ENCODE results near the gene PSKH1. TPM values are rescaled to one million over a fixed set of nuclear protein-coding genes. Genes with fewer than 3 reads are reported as not detected.

PSKH1 gene
- total and polyA plus RNA-seq, 9 of the 15 experiments (the other 6 are each of a cell fraction or from before 2014, with no cell fraction given): 0.96 to 20.9 (median 9.4) TPM

DNA sequence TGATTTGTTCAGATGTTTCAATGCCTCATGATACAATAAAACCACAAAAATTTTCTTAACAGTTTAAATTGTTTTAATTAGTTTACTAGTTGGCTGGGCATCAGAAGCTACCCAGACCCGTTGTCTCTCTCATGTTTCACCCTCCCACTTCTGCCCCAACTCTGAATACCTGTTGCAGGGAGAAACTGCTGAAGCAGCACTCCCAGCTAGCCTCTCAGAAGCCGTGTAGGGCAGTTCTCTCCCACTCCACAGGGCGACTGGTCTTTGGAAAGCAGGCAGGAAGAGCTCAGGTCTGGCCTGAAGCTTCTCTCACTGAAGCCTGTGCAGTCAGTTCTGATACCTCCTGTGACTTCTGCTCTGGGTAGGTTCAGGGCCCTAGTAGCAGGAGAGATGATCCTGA is 21.8 kb upstream of the PSKH1 start:
- DNase-seq (ENCODE audit: extremely low read depth in 1 of 4, low spot score in 3 of 4): no peak
- Histone ChIP-seq H2AFZ (ENCODE audit: low read depth, low read length) (no peak overlapping the region), H3K4me1 (replicated peaks in 1 of 2; ENCODE audit: control insufficient read depth in 2 of 2, insufficient read depth in 2 of 2, low read length in 2 of 2) (peaks cover 21% of the 10 kb centered on the region in 2 experiments; a peak in 4 of 5 replicates), H3K4me2 (ENCODE audit: insufficient read depth, low read length) (no peak overlapping the region), H3K9me3 (replicated peaks; ENCODE audit: control insufficient read depth, insufficient read depth, low read depth, low read length) (no peaks in the 10 kb centered on the region), H3K9ac (ENCODE audit: insufficient read depth in 1 of 2, low read depth in 2 of 2, low read length in 2 of 2) (no peak overlapping the region), H3K9me1 (ENCODE audit: control insufficient read depth, insufficient read depth, low read length) (no peaks in the 10 kb centered on the region), H4K20me1 (replicated peaks; ENCODE audit: control insufficient read depth, insufficient read depth, low read length) (peaks cover 7% of the 10 kb centered on the region), H3K36me3 (ENCODE audit: control insufficient read depth, insufficient read depth, low read length) (peaks cover 79% of the 10 kb centered on the region; the same call in 2 of the 3 replicates), H3K4me3 (no peak overlapping the region), H3K27ac (ENCODE audit: extremely low read depth, low read depth, low read length) (no peak overlapping the region), H3K79me2 (ENCODE audit: control insufficient read depth, insufficient read depth, low read length) (peaks cover 34% of the 10 kb centered on the region), H3K27me3 (ENCODE audit: control insufficient read depth in 2 of 2, insufficient read depth in 2 of 2, low read length in 2 of 2) (no peaks in the 10 kb centered on the region)
- no TSS peak for BruUV-seq (replicated peaks)
- ChIA-PET CTCF (ENCODE audit: low intra/inter-chr PET ratio) (no interaction called here), POLR2A (interaction anchor here (0.7 to 2.1 kb wide), 7 partner anchors 9 to 26 kb away, joined by 3 to 10 read pairs (median 4); partner anchors contain the start of gene NRN1L)
- no peak for FAIRE-seq
- ATAC-seq: no peak
- 56% methylated on average over 3 of the region's 3 CpGs for WGBS (ENCODE audit: insufficient coverage, low coverage, missing lambda C conversion rate)
- intact Hi-C loops (cut with micrococcal nuclease) (no loop called here), in situ Hi-C loops (cut with MboI) (no loop called here)
- TF ChIP-seq C11orf30 (IDR thresholded peaks at IDR 0.05; ENCODE audit: low read depth) (peak; percentile 24; the same call in 1 of the 2 replicates), ZNF316 (IDR thresholded peaks at IDR 0.05) (peak; percentile 40; the same call in 1 of the 2 replicates), PPARD (CRISPR knock-in tag; IDR thresholded peaks at IDR 0.05) (no peak)

DNA sequence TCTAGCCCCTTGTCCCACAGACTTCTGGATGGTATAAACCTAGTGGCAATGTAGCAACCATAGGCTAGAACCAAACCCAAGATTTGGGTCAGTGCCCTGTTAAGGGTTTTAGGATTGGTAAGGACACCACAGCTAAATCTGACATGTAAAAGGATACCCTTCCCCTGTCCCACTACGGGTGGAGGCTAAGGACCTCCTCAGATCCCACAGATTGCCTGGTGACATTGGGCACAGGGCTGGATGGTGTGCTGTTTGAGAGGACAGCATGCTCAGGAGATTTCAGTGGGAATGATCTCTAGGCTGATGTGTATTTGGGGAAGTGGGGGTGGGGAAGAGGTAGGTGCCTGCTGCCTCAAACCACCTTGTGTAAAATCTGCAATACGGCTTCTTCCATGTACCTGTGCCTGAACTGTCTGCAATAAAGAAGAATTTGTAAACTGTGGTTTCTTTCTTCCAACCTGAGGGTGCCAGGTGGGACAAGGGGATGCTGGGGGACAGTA is 20.9 kb upstream of the PSKH1 start:
- peaks cover 21% of the 10 kb centered on the region in 2 experiments; a peak in 4 of 5 replicates for H3K4me1 ChIP-seq (replicated peaks in 1 of 2; ENCODE audit: control insufficient read depth in 2 of 2, insufficient read depth in 2 of 2, low read length in 2 of 2)
- TF ChIP-seq, protein P1, sequence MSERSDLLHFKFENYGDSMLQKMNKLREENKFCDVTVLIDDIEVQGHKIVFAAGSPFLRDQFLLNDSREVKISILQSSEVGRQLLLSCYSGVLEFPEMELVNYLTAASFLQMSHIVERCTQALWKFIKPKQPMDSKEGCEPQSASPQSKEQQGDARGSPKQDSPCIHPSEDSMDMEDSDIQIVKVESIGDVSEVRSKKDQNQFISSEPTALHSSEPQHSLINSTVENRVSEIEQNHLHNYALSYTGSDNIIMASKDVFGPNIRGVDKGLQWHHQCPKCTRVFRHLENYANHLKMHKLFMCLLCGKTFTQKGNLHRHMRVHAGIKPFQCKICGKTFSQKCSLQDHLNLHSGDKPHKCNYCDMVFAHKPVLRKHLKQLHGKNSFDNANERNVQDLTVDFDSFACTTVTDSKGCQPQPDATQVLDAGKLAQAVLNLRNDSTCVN (CRISPR knock-in tag; IDR thresholded peaks at IDR 0.05): no peak
- TF ChIP-seq POLR2A (conservative IDR thresholded peaks at IDR 0.05) (0 out of 2 replicates have a peak, but pooled peaks have one; percentile 9), NONO (IDR thresholded peaks at IDR 0.05; ENCODE audit: low read depth in 2 of 2, low read length in 1 of 2) (no peak), ZNF140 (CRISPR knock-in tag; IDR thresholded peaks at IDR 0.05) (no peak), SPI1 (IDR thresholded peaks at IDR 0.05; ENCODE audit: borderline replicate concordance, low read depth, low read length) (peak; percentile 72; the same call in 1 of the 2 replicates)
- TF ChIP-seq, protein P2, sequence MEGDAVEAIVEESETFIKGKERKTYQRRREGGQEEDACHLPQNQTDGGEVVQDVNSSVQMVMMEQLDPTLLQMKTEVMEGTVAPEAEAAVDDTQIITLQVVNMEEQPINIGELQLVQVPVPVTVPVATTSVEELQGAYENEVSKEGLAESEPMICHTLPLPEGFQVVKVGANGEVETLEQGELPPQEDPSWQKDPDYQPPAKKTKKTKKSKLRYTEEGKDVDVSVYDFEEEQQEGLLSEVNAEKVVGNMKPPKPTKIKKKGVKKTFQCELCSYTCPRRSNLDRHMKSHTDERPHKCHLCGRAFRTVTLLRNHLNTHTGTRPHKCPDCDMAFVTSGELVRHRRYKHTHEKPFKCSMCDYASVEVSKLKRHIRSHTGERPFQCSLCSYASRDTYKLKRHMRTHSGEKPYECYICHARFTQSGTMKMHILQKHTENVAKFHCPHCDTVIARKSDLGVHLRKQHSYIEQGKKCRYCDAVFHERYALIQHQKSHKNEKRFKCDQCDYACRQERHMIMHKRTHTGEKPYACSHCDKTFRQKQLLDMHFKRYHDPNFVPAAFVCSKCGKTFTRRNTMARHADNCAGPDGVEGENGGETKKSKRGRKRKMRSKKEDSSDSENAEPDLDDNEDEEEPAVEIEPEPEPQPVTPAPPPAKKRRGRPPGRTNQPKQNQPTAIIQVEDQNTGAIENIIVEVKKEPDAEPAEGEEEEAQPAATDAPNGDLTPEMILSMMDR (IDR thresholded peaks at IDR 0.05 in 2 of 3, conservative IDR thresholded peaks at IDR 0.05 in 1 of 3; ENCODE audit: insufficient read depth in 2 of 3, low read depth in 1 of 3, low read length in 3 of 3): no peak
- in situ Hi-C loops (cut with MboI): no loop called here
- peaks cover 13% of the 10 kb centered on the region for H4K20me1 ChIP-seq (replicated peaks; ENCODE audit: control insufficient read depth, insufficient read depth, low read length)
- H3K4me2 ChIP-seq (ENCODE audit: insufficient read depth, low read length): peak overlapping the region; percentile 89
- CTCF ChIA-PET (ENCODE audit: low intra/inter-chr PET ratio): no interaction called here
- H3K27me3 ChIP-seq (ENCODE audit: control insufficient read depth in 2 of 2, insufficient read depth in 2 of 2, low read length in 2 of 2): no peaks in the 10 kb centered on the region
- peak overlapping the region; percentile 83 for H3K27ac ChIP-seq (ENCODE audit: extremely low read depth, low read depth, low read length)
- H3K9me3 ChIP-seq (replicated peaks; ENCODE audit: control insufficient read depth, insufficient read depth, low read depth, low read length): no peaks in the 10 kb centered on the region
- POLR2A ChIA-PET: interaction anchor here (0.5 to 2.1 kb wide), 7 partner anchors 10 to 29 kb away, joined by 3 to 10 read pairs (median 4); partner anchors contain the start of gene NRN1L
- ATAC-seq (no peak), FAIRE-seq (peak; percentile 42), DNase-seq (ENCODE audit: extremely low read depth in 1 of 4, low spot score in 3 of 4) (no peak)
- H3K9me1 ChIP-seq (ENCODE audit: control insufficient read depth, insufficient read depth, low read length): no peaks in the 10 kb centered on the region
- peak overlapping the region; percentile 85 for H3K4me3 ChIP-seq
- no TSS peak for BruUV-seq (replicated peaks)
- WGBS (ENCODE audit: insufficient coverage, low coverage, missing lambda C conversion rate): 59% methylated on average over 2 of the region's 2 CpGs
- peak overlapping the region; percentile 82 for H2AFZ ChIP-seq (ENCODE audit: low read depth, low read length)
- H3K9ac ChIP-seq (ENCODE audit: insufficient read depth in 1 of 2, low read depth in 2 of 2, low read length in 2 of 2): peak overlapping the region; percentile 87 to 99; a peak in 3 of 4 replicates
- peaks cover 79% of the 10 kb centered on the region; the same call in 2 of the 3 replicates for H3K36me3 ChIP-seq (ENCODE audit: control insufficient read depth, insufficient read depth, low read length)
- H3K79me2 ChIP-seq (ENCODE audit: control insufficient read depth, insufficient read depth, low read length): peaks cover 40% of the 10 kb centered on the region
- intact Hi-C loops (cut with micrococcal nuclease): no loop called here
